Activated CD4-positive, alpha-beta T cell treated with anti-CD3 and anti-CD28 coated beads for 36 hours (primary cell): ENCODE measurements around the gene PTPRH. TPM values are rescaled to one million over a fixed set of nuclear protein-coding genes. Genes with fewer than 3 reads are reported as not detected.
A peak's percentile ranks its signal among the peaks of the same experiment; 100 is the strongest.

ENCODE experiments used
- ATAC-seq: fragments of 200-7000 bp; cut with Tn5 transposase; one replicate; pipeline ENCODE4 v1.10.0; 2021; ENCODE audit warnings: mild to moderate bottlenecking, moderate library complexity
- CTCF ChIA-PET: fragments of 350-600 bp; sonication (Branson Sonifier 250); formaldehyde crosslinking; loops from one replicate; lab custom pipeline; 2021; ENCODE audit warnings: antibody characterized with exemption; lab: Charles Lee
- POLR2A ChIA-PET: fragments of 350-600 bp; sonication (Branson Sonifier 250); formaldehyde crosslinking; loops from one replicate; lab custom pipeline; 2021; ENCODE audit warnings: antibody characterized with exemption, inconsistent platforms; lab: Charles Lee
- DNase-seq: peaks from one replicate; pipeline ENCODE4 v3.0.0-alpha.2; 2020
- H3K27ac Mint-ChIP-seq: one replicate; pipeline ENCODE4 v1.8.0; 2021; ENCODE audit warnings: mixed read lengths
- H3K27me3 Mint-ChIP-seq: one replicate; pipeline ENCODE4 v1.8.0; 2021; ENCODE audit warnings: mixed read lengths
- H3K36me3 Mint-ChIP-seq: one replicate; pipeline ENCODE4 v1.8.0; 2021; ENCODE audit warnings: low read depth, mixed read lengths
- H3K4me1 Mint-ChIP-seq: one replicate; pipeline ENCODE4 v1.8.0; 2021; ENCODE audit warnings: mixed read lengths
- H3K4me3 Mint-ChIP-seq: one replicate; pipeline ENCODE4 v1.8.0; 2021; ENCODE audit warnings: mild to moderate bottlenecking, moderate library complexity, mixed read lengths
- H3K9me3 Mint-ChIP-seq: one replicate; pipeline ENCODE4 v1.8.0; 2021; ENCODE audit warnings: low read depth, mixed read lengths
- intact Hi-C, 2 experiments: fragments of 100-400 bp; cut with DNase I in 1 of 2; cut with micrococcal nuclease in 1 of 2; formaldehyde crosslinking; loops; one replicate each; pipeline versions ENCODE4 v1.14.2 to v1.15.1; 2022 to 2024; cut with DNase I, micrococcal nuclease
- microRNA-seq: library from miRNA; unstranded; fragments of <30 nt; microRNA quantifications from one replicate; pipeline ENCODE4 v1.2.0, GENCODE V29; 2021; ENCODE audit warnings: borderline replicate concordance
- total RNA-seq, 2 experiments: library from RNA; stranded (reverse); gene quantifications; one replicate each; pipeline ENCODE4 v1.2.3, GENCODE V29; 2021

Gene PTPRH
- total RNA-seq, 2 experiments from 2014 or later = not detected

DNA sequence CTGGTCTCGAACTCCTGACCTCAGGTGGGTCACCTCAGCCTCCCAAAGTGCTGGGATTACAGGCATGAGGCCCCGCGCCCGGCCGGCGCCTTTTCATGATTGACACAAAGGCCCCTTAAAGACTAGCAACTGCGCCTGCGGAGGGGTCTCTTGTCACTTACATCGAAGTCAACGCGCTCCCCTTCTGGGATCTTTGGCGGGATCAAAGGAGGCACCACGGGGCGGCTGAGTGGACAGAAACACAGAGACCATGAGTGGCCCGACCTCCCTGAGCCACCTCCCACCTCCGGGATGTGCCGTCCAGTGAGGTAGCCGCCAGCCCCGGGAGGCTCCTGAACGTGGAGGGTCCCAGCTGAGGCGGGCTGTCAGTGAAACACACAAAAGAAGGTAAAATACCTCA lies 67.6 kb downstream of the PTPRH start:
- Mint-ChIP-seq H3K4me1 (peaks cover 2% of the 10 kb centered on the region), H3K27me3 (peaks cover 31% of the 10 kb centered on the region), H3K4me3 (no peak overlapping the region), H3K36me3 (no peaks in the 10 kb centered on the region), H3K27ac (no peak overlapping the region), H3K9me3 (no peaks in the 10 kb centered on the region)
- intact Hi-C loops = loop anchor here (1.0 to 10.0 kb wide), 6 partner anchors 19 to 490 kb away; no protein-coding TSS in a partner anchor
- POLR2A ChIA-PET = interaction anchor here (0.6 kb wide), 1 partner anchor 256 kb away, joined by 3 read pairs; no protein-coding TSS in a partner anchor
- DNase-seq (no peak), ATAC-seq (no peak)
- CTCF ChIA-PET = interaction anchor here (0.6 to 2.3 kb wide), 10 partner anchors 9 to 924 kb away, joined by 3 to 12 read pairs (median 4); no protein-coding TSS in a partner anchor

DNA sequence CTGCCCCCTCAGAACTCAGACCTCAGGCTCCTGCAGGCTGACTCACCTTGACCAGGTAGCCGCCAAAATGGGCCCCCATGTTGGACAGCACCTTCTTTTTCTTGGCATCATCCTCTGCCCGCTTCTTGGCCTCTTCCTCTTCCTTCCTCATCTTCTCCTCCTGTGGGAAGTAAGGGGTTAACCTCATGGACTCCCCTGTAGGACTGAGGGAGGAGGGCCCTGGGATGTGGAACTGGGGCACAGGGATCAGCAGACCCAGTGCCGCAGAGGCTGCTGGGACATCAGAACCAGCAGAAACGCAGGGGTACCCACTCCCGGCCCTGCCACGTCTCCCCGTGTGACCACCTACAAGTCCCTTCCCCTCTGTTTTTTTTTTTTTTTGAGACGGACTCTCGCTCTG lies 71.4 kb downstream of the PTPRH start:
- no peak overlapping the region for H3K4me3 Mint-ChIP-seq
- no peak for DNase-seq
- no peaks in the 10 kb centered on the region for H3K9me3 Mint-ChIP-seq
- intact Hi-C loops = no loop called here
- H3K27ac Mint-ChIP-seq = no peak overlapping the region
- ChIA-PET CTCF (no interaction called here), POLR2A (no interaction called here)
- no peaks in the 10 kb centered on the region for H3K4me1 Mint-ChIP-seq
- no peaks in the 10 kb centered on the region for H3K36me3 Mint-ChIP-seq
- H3K27me3 Mint-ChIP-seq = peaks cover 20% of the 10 kb centered on the region
- no peak for ATAC-seq

- H3K27me3 Mint-ChIP-seq = peaks cover 21% of the 10 kb centered on the region
- ChIA-PET POLR2A (interaction anchor here (0.5 to 0.6 kb wide), 2 partner anchors 35 to 62 kb away, joined by 3 read pairs; no protein-coding TSS in a partner anchor), CTCF (interaction anchor here (0.6 to 1.0 kb wide), 5 partner anchors 12 to 924 kb away, joined by 3 read pairs; no protein-coding TSS in a partner anchor)
- no peaks in the 10 kb centered on the region for H3K9me3 Mint-ChIP-seq
- no peak overlapping the region for H3K4me3 Mint-ChIP-seq
- no peak for DNase-seq
- H3K27ac Mint-ChIP-seq = no peak overlapping the region
- intact Hi-C loops = no loop called here
- H3K4me1 Mint-ChIP-seq = no peaks in the 10 kb centered on the region
- no peak for ATAC-seq
- no peaks in the 10 kb centered on the region for H3K36me3 Mint-ChIP-seq
These were observed 72.8 kb downstream of the PTPRH start for GRCh38 chr19:55136399-55137102.

DNA sequence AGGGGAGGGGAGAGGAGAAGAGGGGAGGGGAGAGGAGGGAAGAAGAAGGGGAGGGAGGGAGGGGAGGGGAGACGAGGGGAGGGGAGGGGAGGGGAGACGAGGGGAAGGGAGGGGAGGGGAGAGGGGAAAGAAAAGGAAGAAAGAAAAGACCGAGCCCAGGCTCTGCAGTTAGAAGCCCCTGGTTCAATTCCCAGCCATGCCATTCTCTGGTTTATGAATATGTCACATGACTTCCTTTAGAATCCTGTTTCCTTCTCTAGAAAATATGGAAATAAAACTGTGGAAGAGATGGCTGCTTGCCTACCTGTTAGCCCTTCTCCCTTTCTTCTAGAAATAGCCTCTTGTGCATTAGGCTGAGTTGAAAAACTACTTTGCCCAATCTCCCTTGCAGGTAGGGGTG lies 74.6 kb downstream of the PTPRH start:
- Mint-ChIP-seq H3K27ac (no peak overlapping the region), H3K36me3 (no peaks in the 10 kb centered on the region), H3K4me1 (no peaks in the 10 kb centered on the region), H3K27me3 (peaks cover 24% of the 10 kb centered on the region), H3K4me3 (no peak overlapping the region), H3K9me3 (no peaks in the 10 kb centered on the region)
- POLR2A ChIA-PET = no interaction called here
- ATAC-seq (no peak), DNase-seq (no peak)
- intact Hi-C loops = loop anchor here in 1 of 2 experiments (5.0 kb wide), 1 partner anchor 252 kb away; no protein-coding TSS in a partner anchor
- CTCF ChIA-PET = interaction anchor here (0.8 to 1.3 kb wide), 2 partner anchors 8 to 13 kb away, joined by 3 read pairs; no protein-coding TSS in a partner anchor

- no peak for ATAC-seq
- Mint-ChIP-seq H3K4me3 (no peak overlapping the region), H3K9me3 (no peaks in the 10 kb centered on the region), H3K36me3 (no peaks in the 10 kb centered on the region), H3K27me3 (peaks cover 21% of the 10 kb centered on the region), H3K4me1 (no peaks in the 10 kb centered on the region), H3K27ac (no peak overlapping the region)
- CTCF ChIA-PET = interaction anchor here (1.3 to 1.5 kb wide), 2 partner anchors 9 to 158 kb away, joined by 3 read pairs; no protein-coding TSS in a partner anchor
- POLR2A ChIA-PET = no interaction called here
- intact Hi-C loops = loop anchor here in 1 of 2 experiments (5.0 kb wide), 1 partner anchor 252 kb away; no protein-coding TSS in a partner anchor
- DNase-seq = no peak
These were observed 75.5 kb downstream of the PTPRH start for GRCh38 chr19:55133639-55134444.

DNA sequence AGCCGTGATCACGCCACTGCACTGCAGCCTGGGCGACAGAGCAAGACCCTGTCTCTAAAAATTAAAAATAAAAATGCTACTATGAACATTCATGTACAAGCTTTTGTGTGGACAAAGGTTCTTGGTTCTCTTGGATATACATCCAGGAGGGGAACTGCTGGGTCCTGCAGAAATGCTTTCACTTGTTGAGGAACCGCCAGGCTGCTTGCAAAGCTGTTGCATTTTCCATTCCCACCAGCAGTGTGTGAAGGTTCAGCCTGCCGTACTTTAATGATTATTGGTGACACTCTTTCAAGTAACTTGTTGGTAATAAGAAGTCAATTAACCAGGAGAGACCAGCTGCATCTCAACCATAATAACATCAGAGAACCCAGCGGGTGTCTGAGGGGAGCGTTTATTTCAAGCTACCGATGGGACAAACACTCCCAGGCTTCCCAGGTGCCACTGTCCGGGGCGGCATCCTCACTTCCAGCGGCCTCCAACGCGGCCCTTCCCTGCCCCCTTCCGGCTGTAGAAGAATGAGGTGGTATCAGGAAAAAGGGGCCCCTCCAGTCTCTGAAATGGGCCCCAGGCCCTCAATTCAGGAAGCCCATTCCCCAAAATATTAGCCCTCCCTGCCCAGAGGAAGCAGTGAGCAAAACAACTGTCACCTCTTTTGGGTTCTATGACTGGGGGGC lies 76.7 kb downstream of the PTPRH start:
- DNase-seq (no peak), ATAC-seq (no peak)
- H3K36me3 Mint-ChIP-seq = no peaks in the 10 kb centered on the region
- ChIA-PET CTCF (interaction anchor here (0.7 to 1.5 kb wide), 5 partner anchors 9 to 197 kb away, joined by 3 to 6 read pairs (median 3); no protein-coding TSS in a partner anchor), POLR2A (no interaction called here)
- no peak overlapping the region for H3K27ac Mint-ChIP-seq
- H3K4me1 Mint-ChIP-seq = no peaks in the 10 kb centered on the region
- no peak overlapping the region for H3K4me3 Mint-ChIP-seq
- no peaks in the 10 kb centered on the region for H3K9me3 Mint-ChIP-seq
- intact Hi-C loops = loop anchor here in 1 of 2 experiments (5.0 kb wide), 1 partner anchor 250 kb away; no protein-coding TSS in a partner anchor
- peaks cover 20% of the 10 kb centered on the region for H3K27me3 Mint-ChIP-seq

DNA sequence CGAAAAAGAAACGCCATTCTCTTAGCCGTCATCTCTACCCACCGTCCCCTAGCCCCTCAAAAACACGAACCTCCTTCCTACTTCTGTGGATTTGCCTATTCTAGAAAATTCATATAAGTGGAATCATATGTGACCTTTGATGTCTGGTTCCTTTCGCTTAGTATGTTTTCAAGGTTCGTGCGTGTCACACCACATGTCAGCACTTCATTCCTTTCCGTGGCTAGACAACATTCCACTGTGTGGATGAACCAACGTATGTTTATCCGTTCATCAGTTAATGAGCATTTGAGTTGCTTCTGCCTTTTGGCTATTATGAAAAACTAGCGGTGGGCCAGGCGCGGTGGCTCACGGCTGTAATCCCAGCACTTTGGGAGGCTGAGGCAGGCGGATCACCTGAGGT lies 77.9 kb downstream of the PTPRH start:
- Mint-ChIP-seq H3K27ac (no peak overlapping the region), H3K36me3 (no peaks in the 10 kb centered on the region), H3K9me3 (no peaks in the 10 kb centered on the region), H3K27me3 (peaks cover 21% of the 10 kb centered on the region), H3K4me3 (no peak overlapping the region), H3K4me1 (no peaks in the 10 kb centered on the region)
- POLR2A ChIA-PET = no interaction called here
- DNase-seq (no peak), ATAC-seq (no peak)
- CTCF ChIA-PET = no interaction called here
- intact Hi-C loops = loop anchor here in 1 of 2 experiments (5.0 kb wide), 1 partner anchor 249 kb away; no protein-coding TSS in a partner anchor

Small RNAs within 50 kb of the gene (microRNA-seq; reads per million reads assigned to microRNA genes)
- gene MIR6802 (3.2 reads per million), gene MIR6803 (9.2 reads per million, percentile 28 among the genes with 10 or more reads in this experiment), gene MIR6804 (6.7 reads per million, percentile 22 among the genes with 10 or more reads in this experiment)

Other genes with a start within 250 kb of the PTPRH start
- 1 to 10 TPM; 7.1 to 8.8 TPM for gene NLRP2, start 243.1 kb downstream of the PTPRH start, total RNA-seq
- under 1 TPM in 1 of 2 experiments, not detected in 1; 0.09 TPM for gene GP6, start 171.2 kb downstream of the PTPRH start, total RNA-seq
- gene RDH13, start 146.4 kb downstream of the PTPRH start, total RNA-seq = 10 to 100 TPM; 11.9 to 12.8 TPM
- gene EPS8L1, start 133.6 kb downstream of the PTPRH start, total RNA-seq = 1 to 10 TPM; 2.2 to 2.3 TPM
- 10 to 100 TPM; 66.1 to 69.8 TPM for gene PPP1R12C, start 91.9 kb downstream of the PTPRH start, total RNA-seq
- gene TNNT1, start 60.3 kb downstream of the PTPRH start, total RNA-seq = under 1 TPM; 0.47 to 0.50 TPM
- gene TNNI3, start 51.8 kb downstream of the PTPRH start, total RNA-seq = under 1 TPM in 1 of 2 experiments, not detected in 1; 0.32 TPM
- gene DNAAF3, start 42.9 kb downstream of the PTPRH start, total RNA-seq = under 1 TPM; 0.53 to 0.72 TPM
- under 1 TPM in 1 of 2 experiments, not detected in 1; 0.37 TPM for gene SYT5, start 29.2 kb downstream of the PTPRH start, total RNA-seq
- 1 to 10 TPM; 4.9 to 9.0 TPM for gene TMEM86B, start 19.3 kb upstream of the PTPRH start, total RNA-seq
- 100 to 1,000 TPM; 177 to 201 TPM for gene PPP6R1, start 49.5 kb upstream of the PTPRH start, total RNA-seq
- gene HSPBP1, start 70.6 kb upstream of the PTPRH start, total RNA-seq = 10 to 100 TPM; 41.1 to 45.2 TPM
- gene BRSK1, start 74.5 kb upstream of the PTPRH start, total RNA-seq = 1 to 10 TPM; 4.1 to 4.5 TPM
- not detected for gene TMEM150B, start 115.8 kb upstream of the PTPRH start, total RNA-seq
- 10 to 100 TPM; 27.5 to 32.3 TPM for gene KMT5C, start 130.4 kb upstream of the PTPRH start, total RNA-seq
- under 1 TPM; 0.14 to 0.30 TPM for gene COX6B2, start 145.2 kb upstream of the PTPRH start, total RNA-seq
- not detected for gene GARIN5B, start 153.8 kb upstream of the PTPRH start, total RNA-seq
- gene IL11, start 161.0 kb upstream of the PTPRH start, total RNA-seq = under 1 TPM; 0.09 to 0.18 TPM
- gene TMEM190, start 167.3 kb upstream of the PTPRH start, total RNA-seq = not detected
- 1 to 10 TPM; 5.9 to 6.3 TPM for gene TMEM238, start 174.8 kb upstream of the PTPRH start, total RNA-seq
- 1,000 to 10,000 TPM; 2,751 to 4,078 TPM for gene RPL28, start 176.4 kb upstream of the PTPRH start, total RNA-seq
- gene UBE2S, start 198.3 kb upstream of the PTPRH start, total RNA-seq = 100 to 1,000 TPM; 228 to 342 TPM
- gene SHISA7, start 233.8 kb upstream of the PTPRH start, total RNA-seq = not detected